IMR-90 (cell line): ENCODE data around the gene SV2B. TPM values are rescaled to one million over a fixed set of nuclear protein-coding genes. Genes with fewer than 3 reads are reported as not detected.

ENCODE experiments used
- ATAC-seq: fragments of 200-7000 bp; cut with Tn5 transposase; 2 replicates; pipeline ENCODE4 v1.9.1; 2020; ENCODE audit warnings: low read depth, mild to moderate bottlenecking, moderate library complexity
- BruUV-seq: library from RNA; stranded (reverse); fragments of 400-500 nt; replicated peaks from 2 replicates; lab custom pipeline; 2021; lab: Mats Ljungman, UMichigan
- CTCF ChIA-PET: fragments of 300-600 bp; formaldehyde crosslinking; extraction: SDS; loops from one replicate; lab custom pipeline; 2021; ENCODE audit warnings: antibody characterized with exemption; lab: Yijun Ruan, JAX
- POLR2A ChIA-PET: fragments of 300-600 bp; sonication (Branson Sonifier 250); formaldehyde crosslinking; loops from one replicate; lab custom pipeline; 2022; ENCODE audit warnings: antibody characterized with exemption; ENCODE audit not compliant: unreplicated experiment; lab: Charles Lee
- DNase-seq: peaks from one replicate; pipeline ENCODE4 v3.0.0; 2013
- H2AFZ ChIP-seq: replicated peaks from 2 replicates; pipeline ENCODE3; 2013; ENCODE audit warnings: low read length, mild to moderate bottlenecking; ENCODE audit not compliant: poor library complexity
- H2AK5ac ChIP-seq: 2 replicates; pipeline ENCODE4 v1.6.1; 2013; ENCODE audit warnings: low read depth, low read length, inconsistent platforms
- H2AK9ac ChIP-seq: replicated peaks from 2 replicates; pipeline ENCODE3; 2013; ENCODE audit warnings: mild to moderate bottlenecking, low read depth, low read length, moderate library complexity; ENCODE audit not compliant: poor library complexity
- H2BK120ac ChIP-seq: 2 replicates; pipeline ENCODE4 v1.6.1; 2013; ENCODE audit warnings: low read depth, low read length, inconsistent platforms
- H2BK15ac ChIP-seq: 3 replicates; pipeline ENCODE4 v1.6.1; 2013; ENCODE audit warnings: low read depth, low read length, inconsistent platforms
- H2BK20ac ChIP-seq: 2 replicates; pipeline ENCODE4 v1.6.1; 2013; ENCODE audit warnings: low read depth, mild to moderate bottlenecking, inconsistent platforms, low read length, moderate library complexity
- H2BK5ac ChIP-seq: 2 replicates; pipeline ENCODE4 v1.6.1; 2013; ENCODE audit warnings: mild to moderate bottlenecking, low read depth, low read length, inconsistent platforms; ENCODE audit not compliant: poor library complexity, severe bottlenecking
- H3K14ac ChIP-seq: replicated peaks from 2 replicates; pipeline ENCODE4 v1.6.1; 2013; ENCODE audit warnings: low read depth, low read length, inconsistent platforms
- H3K18ac ChIP-seq: 2 replicates; pipeline ENCODE4 v1.6.1; 2013; ENCODE audit warnings: low read depth, low read length, control low read depth
- H3K23ac ChIP-seq: 2 replicates; pipeline ENCODE4 v1.6.1; 2013; ENCODE audit warnings: low read depth, low read length, inconsistent platforms
- H3K27ac ChIP-seq: 2 replicates; pipeline ENCODE4 v1.5.1; 2013; ENCODE audit warnings: mild to moderate bottlenecking, control low read depth, low read length; ENCODE audit not compliant: insufficient read depth
- H3K27me3 ChIP-seq: 2 replicates; pipeline ENCODE4 v1.6.1; 2013; ENCODE audit warnings: low read length; ENCODE audit not compliant: control insufficient read depth, insufficient read depth
- H3K36me3 ChIP-seq: 2 replicates; pipeline ENCODE4 v1.6.1; 2013; ENCODE audit warnings: low read length, mixed read lengths; ENCODE audit not compliant: control insufficient read depth, insufficient read depth
- H3K4ac ChIP-seq: 2 replicates; pipeline ENCODE4 v1.6.1; 2013; ENCODE audit warnings: low read depth, low read length, inconsistent platforms
- H3K4me1 ChIP-seq: 2 replicates; pipeline ENCODE4 v1.6.1; 2013; ENCODE audit warnings: low read length, mixed read lengths; ENCODE audit not compliant: control insufficient read depth, insufficient read depth
- H3K4me2 ChIP-seq: 2 replicates; pipeline ENCODE4 v1.6.1; 2013; ENCODE audit warnings: low read depth, mild to moderate bottlenecking, control low read depth, low read length, moderate library complexity
- H3K4me3 ChIP-seq: 2 replicates; pipeline ENCODE4 v1.5.1; 2013; ENCODE audit warnings: low read depth, mild to moderate bottlenecking, control low read depth, low read length, moderate library complexity; ENCODE audit not compliant: insufficient read depth
- H3K56ac ChIP-seq: 2 replicates; pipeline ENCODE4 v1.6.1; 2013; ENCODE audit warnings: low read length, inconsistent platforms; ENCODE audit not compliant: insufficient read depth; ENCODE audit errors: extremely low read depth
- H3K79me1 ChIP-seq, 2 experiments: 2 replicates each; pipeline ENCODE4 v1.6.1; 2013; ENCODE audit warnings: low read length in 2 of 2, inconsistent platforms in 1 of 2, low read depth in 1 of 2
- H3K9ac ChIP-seq: 2 replicates; pipeline ENCODE4 v1.6.1; 2013; ENCODE audit warnings: low read depth, low read length, control low read depth
- H3K9me1 ChIP-seq: 2 replicates; pipeline ENCODE4 v1.6.1; 2013; ENCODE audit warnings: low read length, inconsistent platforms; ENCODE audit not compliant: insufficient read depth
- H3K9me3 ChIP-seq: 2 replicates; pipeline ENCODE4 v1.6.1; 2013; ENCODE audit warnings: low read length; ENCODE audit not compliant: control insufficient read depth, insufficient read depth
- H4K20me1 ChIP-seq: 2 replicates; pipeline ENCODE4 v1.6.1; 2013; ENCODE audit warnings: low read length, inconsistent platforms; ENCODE audit not compliant: insufficient read depth
- H4K5ac ChIP-seq: 2 replicates; pipeline ENCODE4 v1.6.1; 2013; ENCODE audit warnings: mild to moderate bottlenecking, low read depth, low read length, control low read depth
- H4K8ac ChIP-seq, 2 experiments: 2 replicates each; pipeline ENCODE4 v1.6.1; 2013; ENCODE audit warnings: low read depth in 2 of 2, low read length in 2 of 2, control low read depth in 1 of 2, inconsistent platforms in 1 of 2
- H4K91ac ChIP-seq: 2 replicates; pipeline ENCODE4 v1.6.1; 2013; ENCODE audit warnings: low read depth, low read length, inconsistent platforms; ENCODE audit not compliant: insufficient read depth
- BHLHE40 ChIP-seq: fragments of 150-350 bp; IDR thresholded peaks from 2 replicates; pipeline ENCODE4 v1.6.1; 2016; ENCODE audit warnings: mild to moderate bottlenecking, low read depth, low read length
- CEBPB ChIP-seq: IDR thresholded peaks from 2 replicates; pipeline ENCODE4 v1.6.1; 2012; ENCODE audit warnings: low read depth, low read length, improper control_type of control experiment
- CHD1 ChIP-seq: IDR thresholded peaks from 2 replicates; pipeline ENCODE4 v1.6.1; 2012; ENCODE audit warnings: low read depth, low read length, improper control_type of control experiment
- FOS ChIP-seq: fragments of 150-350 bp; IDR thresholded peaks from 2 replicates; pipeline ENCODE4 v1.6.1; 2016; ENCODE audit warnings: low read depth, low read length
- MAFK ChIP-seq: IDR thresholded peaks from 2 replicates; pipeline ENCODE4 v1.6.1; 2012; ENCODE audit warnings: low read depth, low read length, improper control_type of control experiment
- MAZ ChIP-seq: IDR thresholded peaks from 2 replicates; pipeline ENCODE4 v1.6.1; 2012; ENCODE audit warnings: low read depth, mild to moderate bottlenecking, low read length, improper control_type of control experiment, moderate library complexity, borderline replicate concordance
- MXI1 ChIP-seq: IDR thresholded peaks from 2 replicates; pipeline ENCODE4 v1.6.1; 2012; ENCODE audit warnings: low read depth, mild to moderate bottlenecking, low read length, moderate library complexity, borderline replicate concordance
- NFE2L2 ChIP-seq: fragments of 150-350 bp; IDR thresholded peaks from 2 replicates; pipeline ENCODE4 v1.6.1; 2016; ENCODE audit warnings: low read depth, mild to moderate bottlenecking, low read length
- POLR2A ChIP-seq: IDR thresholded peaks from 2 replicates; pipeline ENCODE4 v1.6.1; 2012; ENCODE audit warnings: mild to moderate bottlenecking, low read depth, low read length
- RAD21 ChIP-seq: IDR thresholded peaks from 2 replicates; pipeline ENCODE4 v1.6.1; 2012; ENCODE audit warnings: low read length, improper control_type of control experiment
- RCOR1 ChIP-seq: IDR thresholded peaks from 2 replicates; pipeline ENCODE4 v1.6.1; 2012; ENCODE audit warnings: mild to moderate bottlenecking, low read length, improper control_type of control experiment; ENCODE audit not compliant: insufficient replicate concordance
- RFX5 ChIP-seq: IDR thresholded peaks from 2 replicates; pipeline ENCODE4 v1.8.0; 2012; ENCODE audit warnings: low read depth, mild to moderate bottlenecking, low read length, moderate library complexity
- SMC3 ChIP-seq: fragments of 150-350 bp; IDR thresholded peaks from 2 replicates; pipeline ENCODE4 v1.6.1; 2016; ENCODE audit warnings: low read depth, mild to moderate bottlenecking, antibody characterized with exemption, low read length, moderate library complexity
- USF2 ChIP-seq: fragments of 150-350 bp; IDR thresholded peaks from 2 replicates; pipeline ENCODE4 v1.6.1; 2017; ENCODE audit warnings: mild to moderate bottlenecking, antibody characterized with exemption, low read length, low read depth
- WGBS, 2 experiments: methylation state at CpG; one replicate each; pipeline versions ENCODE4 v1.1.5 to v1.1.7; 2013; ENCODE audit warnings: missing lambda C conversion rate in 2 of 2; ENCODE audit not compliant: insufficient read length in 1 of 2; ENCODE audit errors: extremely low coverage in 2 of 2; 5-methylcytosine and 5-hydroxymethylcytosine counted together
- dilution Hi-C: fragments of 300-500 bp; cut with HindIII; formaldehyde crosslinking; loops from one replicate; pipeline ENCODE4 v1.14.3; 2018; ENCODE audit warnings: low sequenced_read_pairs; ENCODE audit not compliant: unreplicated experiment
- in situ Hi-C: fragments of 300-500 bp; cut with MboI; formaldehyde crosslinking; loops from 3 replicates; pipeline ENCODE4 v1.14.3; 2019; ENCODE audit warnings: low sequenced_read_pairs, inconsistent platforms, mixed read lengths
- intact Hi-C: fragments of 100-400 bp; cut with micrococcal nuclease; formaldehyde crosslinking; loops from 2 replicates; pipeline ENCODE4 v1.10.0; 2022
- polyA plus RNA-seq, 3 experiments: library from polyadenylated mRNA; depleted of rRNA; stranded (reverse); fragments of >200 nt; gene quantifications; 2 replicates each; pipeline ENCODE4 v1.2.3, GENCODE V29; 2012; ENCODE audit warnings: low replicate concordance in 1 of 3
- total RNA-seq: library from RNA; depleted of rRNA; stranded (reverse); fragments of >200 nt; gene quantifications from 2 replicates; pipeline ENCODE4 v1.2.3, GENCODE V29; 2012
- TF ChIP-seq, protein P1 (sequence below): conservative IDR thresholded peaks from 2 replicates; pipeline ENCODE4 v1.5.1; 2012; ENCODE audit warnings: mild to moderate bottlenecking, low read depth, low read length, improper control_type of control experiment
- TF ChIP-seq, protein P2 (sequence below): fragments of 150-350 bp; IDR thresholded peaks from 2 replicates; pipeline ENCODE4 v1.6.1; 2016; ENCODE audit warnings: low read depth, mild to moderate bottlenecking, low read length, moderate library complexity, borderline replicate concordance

The SV2B gene
- total and polyA plus RNA-seq, 2 of the 4 experiments (the other 2 are of a cell fraction), result not detected

DNA sequence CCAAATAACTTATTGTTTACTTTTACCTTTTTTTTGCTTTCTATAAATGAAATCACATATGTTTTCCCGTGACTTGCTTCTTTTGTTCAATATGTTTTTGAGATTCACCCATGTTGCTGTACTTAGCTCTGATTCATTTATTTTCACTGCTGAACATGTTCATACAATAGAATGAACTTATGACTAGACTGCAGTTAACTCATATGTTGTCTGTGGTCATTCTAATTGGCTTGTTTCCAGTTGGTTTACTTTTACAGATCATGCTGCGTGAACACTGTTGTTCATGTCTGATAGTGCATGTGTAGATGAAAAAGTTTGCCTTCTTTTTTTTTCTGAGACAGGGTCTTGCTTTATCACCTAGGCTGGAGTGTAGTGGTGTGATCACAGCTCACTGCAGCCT is 31.6 kb upstream of the SV2B start:
- Histone ChIP-seq H4K8ac (no peak overlapping the region), H3K56ac (no peak overlapping the region), H3K4me3 (no peak overlapping the region), H2AFZ (no peak overlapping the region), H3K79me1 (no peaks in the 10 kb centered on the region), H2AK5ac (no peak overlapping the region), H2BK15ac (no peak overlapping the region), H2BK20ac (no peak overlapping the region), H4K5ac (no peak overlapping the region), H3K9me1 (no peaks in the 10 kb centered on the region), H3K27me3 (no peaks in the 10 kb centered on the region; the same call in 1 of the 2 replicates), H3K4ac (no peak overlapping the region), H3K9me3 (no peaks in the 10 kb centered on the region), H2BK5ac (no peak overlapping the region), H3K27ac (no peak overlapping the region), H4K91ac (no peak overlapping the region), H3K18ac (no peak overlapping the region), H3K4me1 (no peaks in the 10 kb centered on the region), H2AK9ac (no peak overlapping the region), H3K9ac (no peak overlapping the region), H2BK120ac (no peak overlapping the region), H3K23ac (no peak overlapping the region), H3K36me3 (no peaks in the 10 kb centered on the region), H3K4me2 (no peak overlapping the region), H4K20me1 (no peaks in the 10 kb centered on the region), H3K14ac (no peak overlapping the region)
- in situ Hi-C loops (no loop called here), dilution Hi-C loops (loop anchor here (25.0 kb wide), 1 partner anchor 194 kb away; no protein-coding TSS in a partner anchor), intact Hi-C loops (no loop called here)
- CTCF ChIA-PET, result no interaction called here
- DNase-seq (no peak), ATAC-seq (no peak)
- no TSS peak for BruUV-seq
- TF ChIP-seq SMC3, result no peak
- no peak for TF ChIP-seq MAZ
- TF ChIP-seq CHD1, result no peak
- TF ChIP-seq RCOR1, result no peak
- TF ChIP-seq RAD21, result no peak
- no peak for TF ChIP-seq CEBPB
- TF ChIP-seq MXI1, result no peak
- TF ChIP-seq, protein P1, sequence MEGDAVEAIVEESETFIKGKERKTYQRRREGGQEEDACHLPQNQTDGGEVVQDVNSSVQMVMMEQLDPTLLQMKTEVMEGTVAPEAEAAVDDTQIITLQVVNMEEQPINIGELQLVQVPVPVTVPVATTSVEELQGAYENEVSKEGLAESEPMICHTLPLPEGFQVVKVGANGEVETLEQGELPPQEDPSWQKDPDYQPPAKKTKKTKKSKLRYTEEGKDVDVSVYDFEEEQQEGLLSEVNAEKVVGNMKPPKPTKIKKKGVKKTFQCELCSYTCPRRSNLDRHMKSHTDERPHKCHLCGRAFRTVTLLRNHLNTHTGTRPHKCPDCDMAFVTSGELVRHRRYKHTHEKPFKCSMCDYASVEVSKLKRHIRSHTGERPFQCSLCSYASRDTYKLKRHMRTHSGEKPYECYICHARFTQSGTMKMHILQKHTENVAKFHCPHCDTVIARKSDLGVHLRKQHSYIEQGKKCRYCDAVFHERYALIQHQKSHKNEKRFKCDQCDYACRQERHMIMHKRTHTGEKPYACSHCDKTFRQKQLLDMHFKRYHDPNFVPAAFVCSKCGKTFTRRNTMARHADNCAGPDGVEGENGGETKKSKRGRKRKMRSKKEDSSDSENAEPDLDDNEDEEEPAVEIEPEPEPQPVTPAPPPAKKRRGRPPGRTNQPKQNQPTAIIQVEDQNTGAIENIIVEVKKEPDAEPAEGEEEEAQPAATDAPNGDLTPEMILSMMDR, result no peak
- TF ChIP-seq FOS, result no peak
- TF ChIP-seq MAFK, result no peak
- no peak for TF ChIP-seq POLR2A
- TF ChIP-seq BHLHE40, result no peak
- TF ChIP-seq, protein P2, sequence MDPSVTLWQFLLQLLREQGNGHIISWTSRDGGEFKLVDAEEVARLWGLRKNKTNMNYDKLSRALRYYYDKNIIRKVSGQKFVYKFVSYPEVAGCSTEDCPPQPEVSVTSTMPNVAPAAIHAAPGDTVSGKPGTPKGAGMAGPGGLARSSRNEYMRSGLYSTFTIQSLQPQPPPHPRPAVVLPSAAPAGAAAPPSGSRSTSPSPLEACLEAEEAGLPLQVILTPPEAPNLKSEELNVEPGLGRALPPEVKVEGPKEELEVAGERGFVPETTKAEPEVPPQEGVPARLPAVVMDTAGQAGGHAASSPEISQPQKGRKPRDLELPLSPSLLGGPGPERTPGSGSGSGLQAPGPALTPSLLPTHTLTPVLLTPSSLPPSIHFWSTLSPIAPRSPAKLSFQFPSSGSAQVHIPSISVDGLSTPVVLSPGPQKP, result no peak
- no peak for TF ChIP-seq RFX5
- TF ChIP-seq USF2, result no peak
- no peak for TF ChIP-seq NFE2L2
- POLR2A ChIA-PET, result no interaction called here
- no CpG with 5 or more reads among the region's 2 CpGs for WGBS, 2 experiments
